ENCODE data around the gene SHROOM3.

SHROOM3 gene

GRCh38 chr4:76614589-76614988 is 179.6 kb downstream of the SHROOM3 start:
- DNase-seq = no peak
- no peaks in the 10 kb centered on the region for H3K27me3 ChIP-seq (ENCODE audit: control insufficient read depth in 1 of 2, insufficient read depth in 1 of 2, low read length in 2 of 2)
- no peaks in the 10 kb centered on the region for H3K36me3 ChIP-seq (ENCODE audit: control insufficient read depth in 1 of 2, insufficient read depth in 2 of 2, low read depth in 1 of 2, low read length in 2 of 2)
- no peak overlapping the region for H4K8ac ChIP-seq (ENCODE audit: low read length)
- no peak overlapping the region for H4K91ac ChIP-seq (ENCODE audit: low read length)
- H2BK5ac ChIP-seq (ENCODE audit: low read depth, low read length, poor library complexity, severe bottlenecking) = no peak overlapping the region
- no peak overlapping the region for H3K14ac ChIP-seq (ENCODE audit: low read length in 2 of 2)
- peaks cover 2% of the 10 kb centered on the region for H3K79me1 ChIP-seq (replicated peaks; ENCODE audit: low read length, poor library complexity, severe bottlenecking)
- H2BK12ac ChIP-seq (ENCODE audit: low read length in 2 of 2) = no peak overlapping the region
- H2AK5ac ChIP-seq (ENCODE audit: low read length, severe bottlenecking) = no peak overlapping the region
- H3K27ac ChIP-seq (ENCODE audit: low read length, poor library complexity, severe bottlenecking) = no peak overlapping the region
- H3K4me3 ChIP-seq (ENCODE audit: insufficient read depth in 1 of 2, low read depth in 1 of 2, low read length in 2 of 2) = no peak overlapping the region
- no peak overlapping the region for H3K4ac ChIP-seq (ENCODE audit: low read depth in 1 of 2, low read length in 2 of 2)
- H3K23ac ChIP-seq (ENCODE audit: low read length in 2 of 2) = no peak overlapping the region
- no peak overlapping the region for H2BK120ac ChIP-seq (ENCODE audit: low read depth, low read length)
- H2BK15ac ChIP-seq (ENCODE audit: low read depth, poor library complexity, severe bottlenecking) = no peak overlapping the region
- H3K9ac ChIP-seq (ENCODE audit: low read length) = no peak overlapping the region
- no peak overlapping the region for H3K4me2 ChIP-seq (ENCODE audit: low read length, poor library complexity, severe bottlenecking)
- H3K9me3 ChIP-seq (ENCODE audit: control insufficient read depth, low read length) = no peaks in the 10 kb centered on the region
- H3K18ac ChIP-seq (ENCODE audit: low read depth in 1 of 2, low read length in 2 of 2) = no peak overlapping the region
- no peak overlapping the region for H2AFZ ChIP-seq (ENCODE audit: low read depth, low read length)
- peaks cover 2% of the 10 kb centered on the region for H3K4me1 ChIP-seq (ENCODE audit: control insufficient read depth, insufficient read depth, low read depth, low read length)

GRCh38 chr4:76615999-76616398 is 181.0 kb downstream of the SHROOM3 start:
- H2BK12ac ChIP-seq (ENCODE audit: low read length in 2 of 2) = no peak overlapping the region
- H2BK5ac ChIP-seq (ENCODE audit: low read depth, low read length, poor library complexity, severe bottlenecking) = no peak overlapping the region
- WGBS = 81% methylated on average over 3 of the region's 3 CpGs
- no peak overlapping the region for H4K91ac ChIP-seq (ENCODE audit: low read length)
- H2BK15ac ChIP-seq (ENCODE audit: low read depth, poor library complexity, severe bottlenecking) = no peak overlapping the region
- no peak overlapping the region for H3K18ac ChIP-seq (ENCODE audit: low read depth in 1 of 2, low read length in 2 of 2)
- H3K9ac ChIP-seq (ENCODE audit: low read length) = no peak overlapping the region
- no peak overlapping the region for H3K4me3 ChIP-seq (ENCODE audit: insufficient read depth in 1 of 2, low read depth in 1 of 2, low read length in 2 of 2)
- no peak overlapping the region for H2BK120ac ChIP-seq (ENCODE audit: low read depth, low read length)
- no peak overlapping the region for H3K23ac ChIP-seq (ENCODE audit: low read length in 2 of 2)
- H3K14ac ChIP-seq (ENCODE audit: low read length in 2 of 2) = no peak overlapping the region
- H3K4ac ChIP-seq (ENCODE audit: low read depth in 1 of 2, low read length in 2 of 2) = no peak overlapping the region
- H3K79me1 ChIP-seq (replicated peaks; ENCODE audit: low read length, poor library complexity, severe bottlenecking) = peaks cover 3% of the 10 kb centered on the region
- no peak for DNase-seq
- no peak overlapping the region for H3K27ac ChIP-seq (ENCODE audit: low read length, poor library complexity, severe bottlenecking)
- no peak overlapping the region for H2AK5ac ChIP-seq (ENCODE audit: low read length, severe bottlenecking)
- H3K36me3 ChIP-seq (ENCODE audit: control insufficient read depth in 1 of 2, insufficient read depth in 2 of 2, low read depth in 1 of 2, low read length in 2 of 2) = no peaks in the 10 kb centered on the region
- H4K8ac ChIP-seq (ENCODE audit: low read length) = no peak overlapping the region
- no peaks in the 10 kb centered on the region for H3K9me3 ChIP-seq (ENCODE audit: control insufficient read depth, low read length)
- H3K4me1 ChIP-seq (ENCODE audit: control insufficient read depth, insufficient read depth, low read depth, low read length) = peaks cover 2% of the 10 kb centered on the region
- H3K27me3 ChIP-seq (ENCODE audit: control insufficient read depth in 1 of 2, insufficient read depth in 1 of 2, low read length in 2 of 2) = no peaks in the 10 kb centered on the region
- H2AFZ ChIP-seq (ENCODE audit: low read depth, low read length) = no peak overlapping the region
- H3K4me2 ChIP-seq (ENCODE audit: low read length, poor library complexity, severe bottlenecking) = no peak overlapping the region

- DNase-seq = no peak
- H3K9ac ChIP-seq (ENCODE audit: low read length) = no peak overlapping the region
- H3K79me1 ChIP-seq (replicated peaks; ENCODE audit: low read length, poor library complexity, severe bottlenecking) = peaks cover 3% of the 10 kb centered on the region
- no peak overlapping the region for H2BK12ac ChIP-seq (ENCODE audit: low read length in 2 of 2)
- H2BK5ac ChIP-seq (ENCODE audit: low read depth, low read length, poor library complexity, severe bottlenecking) = no peak overlapping the region
- 98% methylated on average over 2 of the region's 2 CpGs for WGBS
- peaks cover 3% of the 10 kb centered on the region for H3K4me1 ChIP-seq (ENCODE audit: control insufficient read depth, insufficient read depth, low read depth, low read length)
- no peak overlapping the region for H3K4me2 ChIP-seq (ENCODE audit: low read length, poor library complexity, severe bottlenecking)
- no peak overlapping the region for H4K8ac ChIP-seq (ENCODE audit: low read length)
- H2BK15ac ChIP-seq (ENCODE audit: low read depth, poor library complexity, severe bottlenecking) = no peak overlapping the region
- H2AFZ ChIP-seq (ENCODE audit: low read depth, low read length) = no peak overlapping the region
- H4K91ac ChIP-seq (ENCODE audit: low read length) = no peak overlapping the region
- no peak overlapping the region for H3K14ac ChIP-seq (ENCODE audit: low read length in 2 of 2)
- H3K9me3 ChIP-seq (ENCODE audit: control insufficient read depth, low read length) = no peaks in the 10 kb centered on the region
- no peaks in the 10 kb centered on the region for H3K27me3 ChIP-seq (ENCODE audit: control insufficient read depth in 1 of 2, insufficient read depth in 1 of 2, low read length in 2 of 2)
- H3K4ac ChIP-seq (ENCODE audit: low read depth in 1 of 2, low read length in 2 of 2) = no peak overlapping the region
- no peak overlapping the region for H2BK120ac ChIP-seq (ENCODE audit: low read depth, low read length)
- H3K27ac ChIP-seq (ENCODE audit: low read length, poor library complexity, severe bottlenecking) = no peak overlapping the region
- H3K4me3 ChIP-seq (ENCODE audit: insufficient read depth in 1 of 2, low read depth in 1 of 2, low read length in 2 of 2) = no peak overlapping the region
- no peak overlapping the region for H3K18ac ChIP-seq (ENCODE audit: low read depth in 1 of 2, low read length in 2 of 2)
- H3K23ac ChIP-seq (ENCODE audit: low read length in 2 of 2) = no peak overlapping the region
- H3K36me3 ChIP-seq (ENCODE audit: control insufficient read depth in 1 of 2, insufficient read depth in 2 of 2, low read depth in 1 of 2, low read length in 2 of 2) = no peaks in the 10 kb centered on the region
- H2AK5ac ChIP-seq (ENCODE audit: low read length, severe bottlenecking) = no peak overlapping the region
These were observed 181.5 kb downstream of the SHROOM3 start for GRCh38 chr4:76616526-76616925.

GRCh38 chr4:76620723-76621468 is 185.9 kb downstream of the SHROOM3 start:
- H3K4me1 ChIP-seq (ENCODE audit: control insufficient read depth, insufficient read depth, low read depth, low read length) = peaks cover 4% of the 10 kb centered on the region
- H3K27me3 ChIP-seq (ENCODE audit: control insufficient read depth in 1 of 2, insufficient read depth in 1 of 2, low read length in 2 of 2) = no peaks in the 10 kb centered on the region
- peaks cover 3% of the 10 kb centered on the region for H3K79me1 ChIP-seq (replicated peaks; ENCODE audit: low read length, poor library complexity, severe bottlenecking)
- no peak overlapping the region for H3K4me3 ChIP-seq (ENCODE audit: insufficient read depth in 1 of 2, low read depth in 1 of 2, low read length in 2 of 2)
- H3K9ac ChIP-seq (ENCODE audit: low read length) = no peak overlapping the region
- H3K18ac ChIP-seq (ENCODE audit: low read depth in 1 of 2, low read length in 2 of 2) = peak overlapping the region in 1 of 2 experiments; percentile 74
- no peak overlapping the region for H3K27ac ChIP-seq (ENCODE audit: low read length, poor library complexity, severe bottlenecking)
- H3K4ac ChIP-seq (ENCODE audit: low read depth in 1 of 2, low read length in 2 of 2) = no peak overlapping the region
- 68% methylated on average over 4 of the region's 4 CpGs for WGBS
- peak overlapping the region; percentile 14 for H2AK5ac ChIP-seq (ENCODE audit: low read length, severe bottlenecking)
- no peaks in the 10 kb centered on the region for H3K36me3 ChIP-seq (ENCODE audit: control insufficient read depth in 1 of 2, insufficient read depth in 2 of 2, low read depth in 1 of 2, low read length in 2 of 2)
- no peak overlapping the region for H2AFZ ChIP-seq (ENCODE audit: low read depth, low read length)
- H3K9me3 ChIP-seq (ENCODE audit: control insufficient read depth, low read length) = no peaks in the 10 kb centered on the region
- DNase-seq = no peak
- no peak overlapping the region for H4K8ac ChIP-seq (ENCODE audit: low read length)
- H2BK120ac ChIP-seq (ENCODE audit: low read depth, low read length) = no peak overlapping the region
- H3K23ac ChIP-seq (ENCODE audit: low read length in 2 of 2) = no peak overlapping the region
- H3K4me2 ChIP-seq (ENCODE audit: low read length, poor library complexity, severe bottlenecking) = no peak overlapping the region
- no peak overlapping the region for H2BK5ac ChIP-seq (ENCODE audit: low read depth, low read length, poor library complexity, severe bottlenecking)
- H4K91ac ChIP-seq (ENCODE audit: low read length) = no peak overlapping the region
- no peak overlapping the region for H2BK15ac ChIP-seq (ENCODE audit: low read depth, poor library complexity, severe bottlenecking)
- H3K14ac ChIP-seq (ENCODE audit: low read length in 2 of 2) = no peak overlapping the region
- peak overlapping the region; percentile 31 to 73 for H2BK12ac ChIP-seq (ENCODE audit: low read length in 2 of 2)
